HG02852 (cell line): ENCODE data around the gene PDLIM1.
"Not testable (repeated sequence)": the region's sequence is repeated elsewhere in the genome, so short reads cannot be mapped to it uniquely, and the experiment has no call there.

Source experiments
- ATAC-seq: cut with Tn5 transposase; IDR thresholded peaks from one replicate; pipeline ENCODE4 v1.9.1; 2021; ENCODE audit warnings: mild to moderate bottlenecking, moderate library complexity; ENCODE audit not compliant: unreplicated experiment

The PDLIM1 gene

GRCh38 chr10:95243318-95243617 is 47.5 kb downstream of the PDLIM1 start:
- ATAC-seq, result no peak

- no peak for ATAC-seq
Measured at GRCh38 chr10:95242581-95243317, 48.1 kb downstream of the PDLIM1 start.

GRCh38 chr10:95241533-95241932 is 49.3 kb downstream of the PDLIM1 start:
- ATAC-seq, result no peak

- ATAC-seq, result no peak
Measured at GRCh38 chr10:95240811-95241210, 50.0 kb downstream of the PDLIM1 start.

GRCh38 chr10:95240096-95240495 is 50.7 kb downstream of the PDLIM1 start:
- not testable (repeated sequence) for ATAC-seq

- no peak for ATAC-seq
Measured at GRCh38 chr10:95237376-95238170, 53.2 kb downstream of the PDLIM1 start.

GRCh38 chr10:95236068-95236903 is 54.5 kb downstream of the PDLIM1 start:
- peak; percentile 94 for ATAC-seq

GRCh38 chr10:95235676-95236067 is 55.1 kb downstream of the PDLIM1 start:
- no peak for ATAC-seq

GRCh38 chr10:95234951-95235350 is 55.9 kb downstream of the PDLIM1 start:
- ATAC-seq, result no peak

- no peak for ATAC-seq
Measured at GRCh38 chr10:95233377-95234034, 57.3 kb downstream of the PDLIM1 start.

- peak; percentile 65 for ATAC-seq
Measured at GRCh38 chr10:95230677-95231586, 59.9 kb downstream of the PDLIM1 start.

- ATAC-seq, result no peak
Measured at GRCh38 chr10:95229724-95230627, 60.8 kb downstream of the PDLIM1 start.

- not testable (repeated sequence) for ATAC-seq
Measured at GRCh38 chr10:95228934-95229723, 61.7 kb downstream of the PDLIM1 start.

GRCh38 chr10:95225136-95225535 is 65.7 kb downstream of the PDLIM1 start:
- ATAC-seq, result no peak

- ATAC-seq, result no peak
Measured at GRCh38 chr10:95221124-95221523, 69.7 kb downstream of the PDLIM1 start.

- ATAC-seq, result no peak
Measured at GRCh38 chr10:95220539-95220938, 70.3 kb downstream of the PDLIM1 start.

- ATAC-seq, result no peak
Measured at GRCh38 chr10:95217476-95217875, 73.3 kb downstream of the PDLIM1 start.

- ATAC-seq, result peak; percentile 75
Measured at GRCh38 chr10:95214793-95215192, 76.0 kb downstream of the PDLIM1 start.
